GM18870 (cell line): ENCODE measurements around the gene TNFRSF18.
"Not testable (repeated sequence)": the region's sequence is repeated elsewhere in the genome, so short reads cannot be mapped to it uniquely, and the experiment has no call there.

Experiments used
- ATAC-seq: cut with Tn5 transposase; IDR thresholded peaks from one replicate; pipeline ENCODE4 v1.9.1; 2021; ENCODE audit warnings: moderate library complexity; ENCODE audit not compliant: unreplicated experiment

Gene TNFRSF18

DNA sequence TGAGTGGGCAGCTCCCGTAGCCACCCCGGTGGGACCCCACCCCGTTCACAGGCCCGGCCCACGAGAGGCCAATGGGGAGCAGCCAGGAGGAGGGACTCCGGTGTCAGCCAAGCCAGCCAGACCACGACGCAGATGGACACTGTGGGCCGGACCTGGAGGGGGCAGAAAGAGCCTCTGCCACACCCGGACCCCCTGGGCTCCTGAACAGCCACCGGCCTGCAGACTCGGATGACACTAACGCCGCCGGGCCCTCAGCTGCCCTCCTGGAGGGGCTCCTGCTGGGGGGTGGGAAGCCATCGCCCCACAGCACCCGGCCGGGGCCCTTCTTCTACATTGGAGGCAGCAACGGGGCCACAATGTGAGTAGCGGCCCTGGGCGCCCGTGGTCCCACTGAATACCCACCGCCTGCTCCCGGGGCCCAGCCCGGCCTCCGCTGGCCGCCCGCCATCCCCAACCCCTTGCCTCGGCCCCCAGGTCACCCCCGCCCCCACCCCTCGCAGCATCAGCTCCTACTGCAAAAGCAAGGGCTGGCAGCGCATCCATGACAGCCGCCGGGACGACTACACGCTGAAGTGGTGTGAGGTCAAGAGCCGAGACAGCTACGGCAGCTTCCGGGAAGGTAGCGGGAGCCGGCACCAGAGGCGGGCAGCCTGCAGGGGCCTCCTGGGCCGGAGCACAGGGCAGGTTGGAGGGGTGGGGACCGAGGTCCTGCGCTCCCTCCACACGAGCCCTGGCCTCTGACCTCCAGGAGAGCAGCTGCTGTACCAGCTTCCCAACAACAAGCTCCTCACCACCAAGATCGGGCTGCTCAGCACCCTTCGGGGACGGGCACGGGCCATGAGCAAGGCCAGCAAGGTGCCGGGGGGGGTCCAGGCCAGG lies 26.2 kb downstream of the TNFRSF18 start:
- ATAC-seq = no peak

DNA sequence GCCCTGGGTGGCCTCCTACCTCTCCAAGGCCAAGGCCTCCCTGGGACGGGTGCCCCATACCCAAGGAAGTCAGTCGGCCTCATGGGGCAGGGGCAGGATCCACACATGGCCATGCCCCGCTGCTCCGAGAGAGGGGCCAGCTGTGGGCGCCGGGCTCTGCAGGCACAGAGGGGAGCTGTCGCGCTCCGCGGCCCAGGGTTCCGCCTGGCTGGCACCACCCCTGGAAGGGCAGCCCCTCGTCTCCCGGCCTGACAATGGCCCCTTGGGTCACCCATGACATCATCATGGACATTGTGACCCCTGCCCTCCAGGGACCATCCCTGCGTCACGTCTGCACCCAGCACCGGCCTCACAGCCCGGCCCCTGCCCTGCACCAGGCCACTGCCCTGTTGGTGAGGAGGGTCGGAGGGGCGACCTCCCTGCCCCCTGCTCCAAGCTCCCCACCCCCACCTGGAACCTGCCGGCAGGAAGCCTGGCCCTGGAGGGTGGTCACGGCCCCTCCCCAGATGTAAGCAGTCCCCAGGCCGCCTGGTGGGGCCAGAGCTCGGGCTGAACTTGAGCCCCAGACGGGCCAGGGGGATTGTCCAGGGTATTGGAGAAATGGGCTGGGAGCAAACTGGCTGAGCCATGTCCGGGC lies 26.9 kb downstream of the TNFRSF18 start:
- no peak for ATAC-seq

DNA sequence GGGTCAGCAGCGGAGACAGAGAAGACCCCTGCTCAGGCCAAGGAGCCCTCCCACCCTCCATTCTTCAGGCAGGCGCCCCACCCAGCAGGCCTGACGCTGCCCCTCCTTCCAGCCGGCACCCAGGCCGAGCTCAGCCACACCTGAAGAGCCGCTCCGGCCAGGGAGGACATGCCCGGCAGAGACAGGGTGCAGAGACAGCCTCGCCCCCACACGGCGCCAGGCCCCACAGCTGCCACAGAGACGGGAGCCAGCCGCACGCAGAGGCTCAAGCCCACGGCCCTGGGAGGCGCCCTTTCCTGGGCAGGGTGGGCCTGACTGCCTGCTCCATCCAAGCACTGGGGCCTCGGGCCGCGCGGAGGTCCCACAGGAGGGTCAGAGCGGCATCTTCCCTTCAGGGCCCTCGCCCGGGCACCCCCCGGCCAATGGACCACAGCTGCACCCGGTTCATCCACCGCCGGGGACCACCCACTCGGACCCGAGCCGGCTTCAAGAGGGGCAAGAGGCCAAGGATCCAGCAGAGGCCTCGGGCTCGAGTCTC lies 27.5 kb downstream of the TNFRSF18 start:
- no peak for ATAC-seq

DNA sequence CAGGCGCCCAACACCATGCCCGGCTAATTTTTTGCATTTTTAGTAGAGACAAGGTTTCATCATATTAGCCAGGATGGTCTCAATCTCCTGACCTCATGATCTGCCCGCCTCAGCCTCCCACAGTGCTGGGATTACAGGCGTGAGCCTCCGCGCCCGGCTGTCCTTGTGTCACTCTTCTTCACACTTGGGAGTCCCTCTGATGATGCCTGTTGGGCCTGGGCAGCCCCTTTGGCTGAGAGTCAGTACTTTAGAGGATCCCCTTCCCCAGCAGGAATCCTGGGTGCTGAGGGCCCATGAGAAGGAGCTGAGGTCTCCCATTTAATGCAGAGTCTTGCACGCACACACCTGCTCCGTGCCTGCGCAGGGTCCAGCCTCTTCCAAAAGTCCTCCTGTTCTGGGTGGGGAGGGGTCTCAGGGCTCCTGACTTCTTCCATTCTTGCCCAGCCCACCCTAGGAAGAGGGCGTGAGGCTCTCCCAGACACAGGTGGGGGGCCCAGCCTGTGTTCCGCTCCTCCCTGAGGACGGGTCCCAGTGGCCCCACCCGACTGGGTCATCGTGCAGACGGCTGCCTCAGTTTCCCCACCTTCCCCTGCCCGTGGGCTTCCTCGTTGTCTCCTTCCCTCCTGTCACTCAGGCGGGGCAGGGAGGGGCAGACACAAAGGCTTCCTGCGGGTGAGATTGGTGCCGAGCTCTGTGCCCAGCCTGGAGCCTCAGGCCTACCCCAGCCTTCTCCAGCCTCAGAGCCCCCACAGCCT lies 28.8 kb downstream of the TNFRSF18 start:
- no peak for ATAC-seq

DNA sequence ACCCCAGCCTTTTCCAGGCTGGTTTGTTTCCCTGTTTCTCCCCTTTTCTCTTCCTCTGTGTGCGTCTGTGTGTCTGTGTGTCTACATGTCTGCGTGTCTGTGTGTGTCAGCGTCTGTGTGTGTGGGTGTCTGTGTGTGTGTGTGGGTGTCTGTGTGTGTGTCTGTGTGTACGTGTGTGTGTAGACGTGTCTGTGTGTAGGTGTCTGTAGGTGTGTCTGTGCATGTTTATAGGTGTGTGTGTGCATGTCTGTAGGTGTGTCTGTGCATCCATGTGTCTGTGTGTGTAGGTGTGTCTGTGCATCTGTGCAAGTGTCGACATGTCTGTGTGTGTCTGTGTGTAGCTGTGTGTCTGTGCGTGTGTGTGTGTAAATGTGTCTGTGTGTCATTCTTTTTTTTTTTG lies 29.5 kb downstream of the TNFRSF18 start:
- no peak for ATAC-seq

DNA sequence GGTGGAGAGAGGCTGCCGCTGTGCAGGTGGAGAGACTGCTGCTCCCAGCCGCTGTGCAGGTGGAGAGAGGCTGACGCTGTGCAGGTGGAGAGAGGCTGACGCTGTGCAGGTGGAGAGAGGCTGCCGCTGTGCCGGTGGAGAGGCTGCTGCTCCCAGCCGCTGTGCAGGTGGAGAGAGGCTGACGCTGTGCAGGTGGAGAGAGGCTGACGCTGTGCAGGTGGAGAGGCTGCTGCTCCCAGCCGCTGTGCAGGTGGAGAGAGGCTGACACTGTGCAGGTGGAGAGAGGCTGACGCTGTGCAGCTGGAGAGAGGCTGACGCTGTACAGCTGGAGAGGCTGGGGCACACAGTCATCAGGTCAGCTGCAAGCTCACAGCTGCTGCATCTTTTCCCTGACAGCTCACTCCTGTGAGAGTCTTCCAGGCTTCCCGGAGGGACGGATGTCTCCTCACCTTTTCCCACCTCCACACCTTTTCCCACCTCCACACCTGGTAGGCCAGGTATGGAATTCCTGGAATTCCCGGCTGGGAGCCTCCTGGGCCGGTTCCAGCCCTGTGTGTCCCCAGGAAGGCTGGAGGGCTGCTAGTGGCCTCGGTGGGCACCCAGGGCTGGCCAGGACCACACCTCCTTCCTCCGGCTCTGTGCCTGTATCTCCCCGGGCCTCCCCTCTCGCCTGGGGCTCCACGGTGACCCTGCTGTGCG lies 30.2 kb downstream of the TNFRSF18 start:
- ATAC-seq = not testable (repeated sequence)

DNA sequence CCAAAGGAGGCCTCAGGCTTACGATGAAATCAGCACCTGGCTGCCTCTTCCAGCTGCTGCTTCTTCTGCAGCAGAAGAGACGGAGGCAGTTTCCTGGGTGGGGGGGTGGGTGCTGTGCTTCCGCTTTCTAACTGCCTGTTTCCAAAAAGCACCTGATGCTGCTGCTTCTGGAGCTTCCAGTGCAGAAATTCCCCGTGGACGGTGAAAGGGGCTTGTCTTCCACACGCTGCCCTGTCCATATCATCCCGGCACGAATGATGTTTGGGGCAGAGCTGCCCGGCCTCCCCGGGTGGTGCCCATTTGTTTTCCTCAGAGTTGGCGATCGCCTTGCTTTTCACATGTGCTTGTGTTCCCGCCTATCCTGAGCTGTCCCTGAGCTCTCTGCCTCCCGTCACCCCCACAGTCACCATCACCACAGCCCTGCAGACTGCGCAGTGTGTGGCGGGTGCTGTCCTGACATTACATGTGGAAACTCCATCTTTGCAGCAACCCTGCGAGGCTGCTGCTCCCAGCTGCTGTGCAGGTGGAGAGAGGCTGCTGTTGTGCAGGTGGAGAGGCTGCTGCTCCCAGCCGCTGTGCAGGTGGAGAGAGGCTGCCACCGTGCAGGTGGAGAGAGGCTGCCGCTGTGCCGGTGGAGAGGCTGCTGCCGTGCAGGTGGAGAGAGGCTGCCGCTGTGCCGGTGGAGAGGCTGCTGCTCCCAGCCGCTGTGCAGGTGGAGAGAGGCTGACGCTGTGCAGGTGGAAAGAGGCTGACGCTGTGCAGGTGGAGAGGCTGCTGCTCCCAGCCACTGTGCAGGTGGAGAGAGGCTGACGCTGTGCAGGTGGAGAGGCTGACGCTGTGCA lies 30.9 kb downstream of the TNFRSF18 start:
- no peak for ATAC-seq

DNA sequence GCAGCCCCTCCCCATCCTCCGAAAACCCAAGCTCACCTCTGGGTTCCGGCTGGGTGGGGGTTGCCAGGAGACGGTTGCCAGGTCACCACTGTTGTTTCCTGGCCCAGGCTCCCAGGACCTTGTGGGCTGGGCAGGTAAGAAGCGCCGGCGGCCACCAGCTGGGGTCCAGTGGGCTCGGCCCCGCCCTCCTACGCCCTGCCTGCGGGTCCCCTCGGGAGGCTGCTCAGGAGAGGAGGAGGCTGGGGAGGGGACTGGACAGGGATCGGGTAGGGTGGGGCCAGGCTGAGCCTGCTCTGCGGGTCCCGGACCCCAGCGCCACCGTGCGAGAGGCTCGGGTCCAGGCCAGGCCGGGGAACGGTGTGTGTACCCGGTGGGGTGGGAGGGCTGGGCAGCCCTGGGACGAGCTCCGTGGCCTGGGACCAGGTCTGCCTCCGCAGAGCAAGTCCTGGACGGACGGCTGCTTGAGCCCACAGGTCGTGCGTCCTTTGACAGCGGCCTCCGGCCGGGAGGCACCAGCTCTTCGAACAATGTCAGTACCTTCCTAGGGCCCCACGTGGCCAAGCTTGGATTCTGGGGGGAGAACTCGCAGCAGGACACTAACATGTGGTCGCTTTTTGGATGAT lies 32.5 kb downstream of the TNFRSF18 start, which contains the start of gene TTLL10:
TSS of gene TTLL10 (plus strand) at position 88 of the 623 bp plus-strand sequence. CDS start 5,336 bp downstream, outside the sequence.
- no peak for ATAC-seq

DNA sequence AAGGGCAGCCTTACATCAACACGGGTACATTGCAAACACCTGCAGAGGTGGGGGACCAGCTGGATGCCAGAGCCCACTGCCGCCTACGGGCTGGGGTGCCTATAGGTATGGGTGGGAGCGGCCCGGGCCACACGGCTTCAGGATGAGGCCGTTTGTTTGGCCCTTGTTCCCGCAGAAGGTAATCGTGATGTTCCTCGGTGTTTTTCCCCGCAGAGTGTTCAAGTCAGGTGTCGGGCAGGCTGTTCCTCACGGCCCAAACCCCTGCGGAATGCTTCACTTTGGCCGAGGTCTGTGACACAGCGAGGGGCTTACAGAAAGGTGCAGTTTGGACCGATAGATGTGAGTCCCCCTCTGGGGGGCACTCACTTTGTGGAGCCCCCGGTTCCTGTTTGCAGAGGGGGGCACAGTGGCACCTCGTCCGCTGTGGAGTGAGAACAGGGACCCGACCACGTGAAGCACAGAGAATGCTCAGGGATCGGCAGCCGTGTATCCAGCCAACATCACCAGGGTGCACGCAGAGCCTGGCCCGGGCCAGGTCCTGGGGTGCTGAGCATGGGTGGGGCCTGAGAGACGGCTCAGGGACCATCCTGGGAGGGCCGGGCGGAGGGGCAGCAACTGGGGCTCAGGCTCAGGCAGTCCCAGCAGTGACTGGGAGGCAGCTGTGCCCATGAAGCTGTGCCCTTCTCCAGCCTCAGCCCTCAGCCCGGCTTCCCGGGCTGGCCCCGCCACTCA lies 33.2 kb downstream of the TNFRSF18 start:
- ATAC-seq = no peak

DNA sequence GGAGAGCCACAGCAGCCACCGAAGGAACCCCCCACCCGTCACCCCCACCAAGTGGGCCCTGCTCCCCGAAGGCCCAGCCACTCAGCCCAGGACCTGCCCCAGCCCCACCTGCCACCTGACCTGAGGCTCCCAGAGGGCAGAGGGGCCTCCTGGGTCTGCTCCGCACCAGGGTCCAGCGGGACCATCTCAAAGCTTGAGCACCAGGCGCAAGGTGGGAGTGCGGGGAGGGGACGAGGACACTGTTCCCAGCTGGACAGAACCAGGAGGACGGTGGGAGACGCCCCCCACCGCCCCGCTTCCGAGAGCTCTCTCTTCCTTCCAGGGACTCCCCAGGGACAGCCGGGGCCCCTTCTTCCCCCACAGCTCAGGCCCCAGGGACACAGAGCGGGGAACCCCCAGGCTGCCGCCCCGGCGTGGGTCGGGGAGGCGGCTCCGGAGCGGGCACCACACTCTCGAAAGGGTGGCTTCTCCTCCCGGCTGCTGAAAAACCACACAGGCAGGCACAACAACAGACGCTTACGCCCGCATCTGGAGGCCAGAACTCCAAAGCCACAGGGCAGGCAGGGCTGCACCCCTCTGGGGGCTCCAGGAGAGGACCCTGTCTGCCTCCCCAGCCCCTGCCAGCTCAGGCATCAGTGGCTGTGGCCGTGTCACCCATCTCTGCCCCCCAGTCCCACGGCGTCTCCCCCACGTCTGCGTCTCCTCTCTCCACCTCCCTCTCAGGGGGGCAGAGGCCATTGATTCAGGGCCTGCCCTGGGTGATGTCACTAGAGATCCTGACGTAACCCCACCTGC lies 34.6 kb downstream of the TNFRSF18 start:
- ATAC-seq = no peak

DNA sequence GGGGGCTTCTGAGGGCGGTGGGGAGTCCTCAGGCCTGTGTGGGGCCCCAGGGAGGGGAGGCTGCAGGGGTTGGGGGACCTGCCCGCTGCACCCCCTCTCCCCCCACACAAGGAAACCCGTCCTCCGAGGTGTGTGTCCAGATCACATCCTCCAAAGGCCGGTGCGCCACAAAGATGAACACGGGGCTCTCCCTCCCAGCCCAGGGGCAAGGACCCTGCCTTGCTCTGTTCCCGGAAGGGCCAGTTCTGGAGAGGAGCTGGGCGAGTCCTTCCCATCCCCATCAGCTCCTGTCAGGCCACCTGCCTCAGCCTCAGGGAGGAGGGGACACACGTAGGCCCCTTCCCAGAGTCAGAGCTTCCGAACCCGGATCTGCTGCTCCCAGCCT lies 35.2 kb downstream of the TNFRSF18 start:
- ATAC-seq = no peak

DNA sequence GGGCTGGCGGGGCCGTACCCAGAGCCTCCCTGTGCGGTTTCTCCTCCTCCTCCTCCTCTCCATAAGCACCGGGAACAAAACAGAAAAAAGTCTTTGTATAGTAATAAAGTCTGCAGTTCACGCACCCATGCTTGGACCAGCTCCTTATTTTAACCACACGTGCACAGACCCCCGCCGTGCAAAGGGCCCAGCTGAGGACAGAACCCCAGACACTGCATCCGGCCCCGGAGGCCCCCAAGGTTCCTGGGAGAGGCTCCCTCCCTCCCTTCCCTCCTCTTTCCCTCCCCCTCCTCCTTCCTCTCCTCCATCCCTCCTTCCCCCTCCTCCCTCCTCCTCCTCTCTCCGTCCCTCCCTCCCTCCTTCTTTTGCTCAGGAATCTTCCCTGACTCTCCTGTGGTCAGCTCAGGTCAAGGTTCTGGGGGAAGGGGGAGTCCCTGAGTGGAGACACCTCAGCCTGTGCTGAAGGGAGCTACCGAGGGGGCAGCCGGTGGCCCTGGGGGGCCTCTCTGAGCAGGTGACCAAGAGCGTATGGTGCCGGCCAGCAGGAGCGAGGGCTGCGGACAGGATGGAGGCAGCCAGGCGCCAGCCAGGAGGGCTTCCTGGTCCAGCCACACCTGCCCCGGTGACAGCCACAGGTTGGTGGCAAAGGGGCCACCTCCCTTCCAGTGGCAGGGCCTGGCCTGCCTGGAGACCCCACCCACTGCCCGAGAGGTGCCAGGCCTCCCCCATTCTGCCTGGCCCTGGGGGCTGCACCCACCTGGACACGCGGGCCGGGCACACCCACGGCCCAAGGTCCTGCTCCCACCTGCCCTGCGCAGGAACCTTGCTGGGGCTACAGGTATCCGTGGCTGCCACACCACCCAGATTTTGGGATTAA lies 35.9 kb downstream of the TNFRSF18 start:
- no peak for ATAC-seq

DNA sequence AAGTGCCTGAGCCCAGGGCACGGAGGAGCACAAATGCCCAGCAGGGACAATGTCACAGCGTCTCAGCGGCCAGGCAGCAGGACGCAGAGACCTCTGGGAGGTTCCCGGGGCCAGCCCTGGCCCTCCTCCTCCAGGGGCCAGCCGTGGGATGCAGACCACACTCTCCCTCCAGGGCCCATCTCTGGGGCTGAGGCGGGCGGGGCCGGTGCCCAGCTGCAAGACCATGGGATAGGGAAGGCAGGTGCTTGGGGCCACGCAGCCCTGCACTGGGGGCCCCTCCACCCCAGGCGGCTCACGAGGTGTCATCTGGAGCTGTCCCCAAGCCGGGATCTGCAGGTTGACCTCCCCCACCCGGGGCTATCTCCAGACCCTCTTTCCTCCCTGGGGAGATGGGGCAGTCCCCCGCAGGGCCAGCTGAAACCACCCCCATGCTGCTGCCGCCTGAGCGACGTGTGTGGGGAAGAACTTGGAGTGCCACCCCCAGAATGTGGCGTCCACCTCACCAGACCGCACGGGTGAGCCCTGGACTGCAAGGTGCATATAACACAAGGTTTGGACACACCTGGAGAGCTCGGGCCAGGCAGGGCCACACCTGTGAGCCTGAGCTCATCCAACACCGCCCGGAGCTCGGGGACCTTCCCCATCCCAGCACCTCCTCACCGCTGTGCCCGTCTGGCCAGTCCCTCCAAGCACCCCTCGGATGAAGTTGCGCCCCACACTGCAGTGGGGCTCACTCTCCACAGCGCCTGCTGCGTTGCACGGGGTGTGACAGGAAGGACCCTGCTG lies 36.8 kb downstream of the TNFRSF18 start:
- no peak for ATAC-seq

DNA sequence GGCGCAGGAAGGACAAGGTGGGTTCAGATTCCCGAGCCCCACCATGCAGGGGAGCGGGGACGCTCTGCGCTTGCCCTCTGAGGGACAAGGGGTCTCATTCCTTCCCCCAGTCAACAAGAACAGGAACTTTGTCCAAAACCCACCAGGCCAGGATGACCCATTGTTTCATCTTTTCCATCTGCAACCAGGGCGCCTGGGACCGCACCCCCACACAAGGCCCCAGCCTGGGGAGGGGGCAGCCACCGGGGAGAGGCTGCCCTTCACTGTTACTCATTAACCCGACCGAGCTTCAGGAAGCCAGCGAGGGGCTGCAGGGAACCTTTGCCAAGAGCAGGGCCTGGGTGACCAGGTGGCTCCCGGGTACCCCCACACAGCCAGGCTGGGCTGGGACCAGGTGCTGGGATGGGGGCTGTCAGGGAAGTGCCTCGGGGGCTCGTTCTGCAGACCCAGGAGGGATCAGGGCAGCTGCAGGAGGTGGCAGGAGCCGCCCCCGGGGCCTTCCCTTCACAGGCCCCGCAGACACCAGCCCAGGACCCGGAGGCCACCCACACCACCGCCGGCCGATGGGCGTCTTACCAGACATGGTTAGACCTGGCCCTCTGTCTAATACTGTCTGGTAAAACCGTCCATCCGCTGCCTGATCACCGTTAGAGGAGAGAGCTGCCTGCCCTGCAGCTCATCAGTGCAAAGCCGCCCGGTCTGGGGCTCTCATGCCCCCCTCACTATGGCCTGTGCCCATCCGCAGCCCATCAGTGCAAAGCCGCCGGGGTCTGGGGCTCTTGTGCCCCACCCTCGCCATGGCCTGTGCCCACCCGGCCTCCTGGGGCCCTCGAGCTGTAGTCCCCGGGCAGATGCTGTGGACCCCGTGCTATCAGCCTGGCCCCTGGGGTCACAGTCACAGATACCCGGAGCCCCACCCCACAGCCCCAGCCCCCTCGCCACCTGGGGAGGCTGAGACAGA lies 37.7 kb downstream of the TNFRSF18 start:
- no peak for ATAC-seq

DNA sequence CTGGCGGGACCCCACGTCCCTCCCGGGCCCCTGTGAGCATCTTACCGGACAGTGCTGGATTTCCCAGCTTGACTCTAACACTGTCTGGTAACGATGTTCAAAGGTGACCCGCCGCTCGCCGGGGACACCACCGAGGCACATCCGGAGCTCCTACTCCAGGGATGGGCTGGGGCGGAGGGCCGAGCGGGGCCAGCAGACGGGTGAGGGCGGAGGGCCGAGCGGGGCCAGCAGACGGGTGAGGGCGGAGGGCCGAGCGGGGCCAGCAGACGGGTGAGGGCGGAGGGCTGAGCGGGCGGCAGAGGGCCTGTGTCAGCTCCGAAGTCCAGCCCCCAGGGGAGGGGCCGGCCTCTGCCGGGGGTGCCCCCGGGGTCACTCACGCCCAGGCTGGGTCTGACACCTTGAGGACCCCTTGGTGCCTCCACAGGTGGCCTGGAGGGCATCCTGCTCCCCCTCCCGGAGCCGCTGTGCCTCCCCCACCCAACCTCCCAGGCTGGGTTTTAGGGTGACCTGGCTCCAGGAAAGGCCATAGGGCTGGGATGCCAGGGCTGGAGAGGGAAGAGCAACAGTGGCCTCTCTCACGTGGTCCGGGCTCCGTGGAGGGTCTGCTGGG lies 38.4 kb downstream of the TNFRSF18 start:
- no peak for ATAC-seq
